Nephron progenitor cell (in vitro differentiated cells): ENCODE data around the gene KLHL25.
A peak's percentile ranks its signal among the peaks of the same experiment; 100 is the strongest.

Experiments
- DNase-seq: peaks from one replicate; pipeline ENCODE4 v3.0.0; 2021
- H3K27ac Mint-ChIP-seq: 2 replicates; pipeline ENCODE4 v1.8.0; 2021; ENCODE audit warnings: mild to moderate bottlenecking, moderate library complexity, mixed read lengths
- H3K27me3 Mint-ChIP-seq: 2 replicates; pipeline ENCODE4 v1.8.0; 2021; ENCODE audit warnings: mild to moderate bottlenecking, low read depth, mixed read lengths; ENCODE audit not compliant: poor library complexity
- H3K36me3 Mint-ChIP-seq: 2 replicates; pipeline ENCODE4 v1.8.0; 2021; ENCODE audit warnings: low read depth, mixed read lengths
- H3K4me1 Mint-ChIP-seq: 2 replicates; pipeline ENCODE4 v1.8.0; 2021; ENCODE audit warnings: mixed read lengths
- H3K4me3 Mint-ChIP-seq: 2 replicates; pipeline ENCODE4 v1.8.0; 2021; ENCODE audit warnings: mild to moderate bottlenecking, moderate library complexity, mixed read lengths
- H3K9me3 Mint-ChIP-seq: 2 replicates; pipeline ENCODE4 v1.8.0; 2021; ENCODE audit warnings: mild to moderate bottlenecking, moderate library complexity, mixed read lengths
- CTCF ChIP-seq: fragments of 200-600 bp; sonication (generic); IDR thresholded peaks from 2 replicates; pipeline ENCODE4 v1.5.0; 2021; ENCODE audit warnings: antibody characterized with exemption

KLHL25 gene

GRCh38 chr15:85742186-85742821, 52.4 kb downstream of the KLHL25 start:
- Mint-ChIP-seq H3K27ac (peak overlapping the region; percentile 87), H3K9me3 (no peaks in the 10 kb centered on the region), H3K27me3 (no peaks in the 10 kb centered on the region), H3K4me3 (no peak overlapping the region), H3K4me1 (peaks cover 22% of the 10 kb centered on the region), H3K36me3 (peaks cover 87% of the 10 kb centered on the region)
- DNase-seq, result no peak
- TF ChIP-seq CTCF, result no peak

- Mint-ChIP-seq H3K36me3 (peaks cover 87% of the 10 kb centered on the region), H3K9me3 (no peaks in the 10 kb centered on the region), H3K27ac (peak overlapping the region; percentile 87), H3K4me1 (peaks cover 19% of the 10 kb centered on the region), H3K27me3 (no peaks in the 10 kb centered on the region), H3K4me3 (no peak overlapping the region)
- no peak for TF ChIP-seq CTCF
- no peak for DNase-seq
Observed at GRCh38 chr15:85741662-85742061, 53.1 kb downstream of the KLHL25 start.

- Mint-ChIP-seq H3K9me3 (no peaks in the 10 kb centered on the region), H3K27ac (peak overlapping the region; percentile 87), H3K36me3 (peaks cover 87% of the 10 kb centered on the region), H3K4me1 (peaks cover 12% of the 10 kb centered on the region), H3K4me3 (no peak overlapping the region), H3K27me3 (no peaks in the 10 kb centered on the region)
- DNase-seq, result no peak
- no peak for TF ChIP-seq CTCF
Observed at GRCh38 chr15:85741021-85741421, 53.7 kb downstream of the KLHL25 start.

- H3K27ac Mint-ChIP-seq, result no peak overlapping the region
- peaks cover 98% of the 10 kb centered on the region for H3K36me3 Mint-ChIP-seq
- peaks cover 30% of the 10 kb centered on the region for H3K9me3 Mint-ChIP-seq
- H3K27me3 Mint-ChIP-seq, result no peaks in the 10 kb centered on the region
- H3K4me1 Mint-ChIP-seq, result peaks cover 2% of the 10 kb centered on the region
- H3K4me3 Mint-ChIP-seq, result no peak overlapping the region
- TF ChIP-seq CTCF, result no peak
- no peak for DNase-seq
Observed at GRCh38 chr15:85737061-85737460, 57.7 kb downstream of the KLHL25 start.

GRCh38 chr15:85733416-85733815, 61.3 kb downstream of the KLHL25 start:
- Mint-ChIP-seq H3K4me3 (no peak overlapping the region), H3K27me3 (peaks cover 3% of the 10 kb centered on the region), H3K36me3 (peaks cover 97% of the 10 kb centered on the region), H3K9me3 (peaks cover 36% of the 10 kb centered on the region), H3K4me1 (no peaks in the 10 kb centered on the region), H3K27ac (no peak overlapping the region)
- no peak for DNase-seq
- no peak for TF ChIP-seq CTCF
